22Rv1 (cell line): ENCODE data around the gene MCRIP1.

ENCODE experiments used
- H3K27ac ChIP-seq: fragments of 450-650 bp; 2 replicates; pipeline ENCODE4 v1.5.1; 2017
- CTCF ChIP-seq: fragments of 450-650 bp; IDR thresholded peaks from 2 replicates; pipeline ENCODE4 v1.5.1; 2017; ENCODE audit warnings: mild to moderate bottlenecking
- ZFX ChIP-seq: fragments of 450-650 bp; IDR thresholded peaks from 2 replicates; pipeline ENCODE4 v1.6.1; 2017; ENCODE audit warnings: antibody characterized with exemption, borderline replicate concordance

The MCRIP1 gene

GRCh38 chr17:81837641-81838040, 4.5 kb upstream of the MCRIP1 start:
- no peak overlapping the region for H3K27ac ChIP-seq

GRCh38 chr17:81834831-81835267, 1.8 kb upstream of the MCRIP1 start, which contains the start of gene PPP1R27:
Gene PPP1R27 (minus strand): TSS chr17:81835050. CDS start chr17:81834953, 97 bp downstream.
- peak within 1 kb of the TSS; percentile 83 for H3K27ac ChIP-seq
- TF ChIP-seq CTCF: no peak
- TF ChIP-seq ZFX: no peak

More at GRCh38 chr17:81837641-81838040, 4.5 kb upstream of the MCRIP1 start:
- no peak for TF ChIP-seq ZFX
- no peak for TF ChIP-seq CTCF

- H3K27ac ChIP-seq: peak overlapping the region; percentile 83
- TF ChIP-seq ZFX (no peak), CTCF (no peak)
Measured at GRCh38 chr17:81833921-81834830, 1.1 kb upstream of the MCRIP1 start.

- H3K27ac ChIP-seq: peak overlapping the region; percentile 83
- no peak for TF ChIP-seq CTCF
- no peak for TF ChIP-seq ZFX
Measured at GRCh38 chr17:81832608-81833159, 407 bp downstream of the MCRIP1 start.

GRCh38 chr17:81831957-81832607, 1.0 kb downstream of the MCRIP1 start:
- TF ChIP-seq CTCF: no peak
- no peak for TF ChIP-seq ZFX
- H3K27ac ChIP-seq: peak overlapping the region; percentile 83

- TF ChIP-seq CTCF (no peak), ZFX (no peak)
- H3K27ac ChIP-seq: no peak overlapping the region
Measured at GRCh38 chr17:81831563-81831956, 1.5 kb downstream of the MCRIP1 start.
